Activated CD8-positive, alpha-beta memory T cell treated with anti-CD3 and anti-CD28 coated beads, Interleukin-2, amount 50 U/mL, for 24 hours (primary cell): ENCODE measurements around the gene LILRA5.
"Not testable (repeated sequence)": the region's sequence is repeated elsewhere in the genome, so short reads cannot be mapped to it uniquely, and the experiment has no call there.

Source experiments
- DNase-seq: peaks from one replicate; pipeline ENCODE4 v3.0.0-alpha.2; 2020; ENCODE audit errors: extremely low read depth

Gene LILRA5

GRCh38 chr19:54302257-54302656 lies 10.7 kb downstream of the LILRA5 start:
- no peak for DNase-seq

DNA sequence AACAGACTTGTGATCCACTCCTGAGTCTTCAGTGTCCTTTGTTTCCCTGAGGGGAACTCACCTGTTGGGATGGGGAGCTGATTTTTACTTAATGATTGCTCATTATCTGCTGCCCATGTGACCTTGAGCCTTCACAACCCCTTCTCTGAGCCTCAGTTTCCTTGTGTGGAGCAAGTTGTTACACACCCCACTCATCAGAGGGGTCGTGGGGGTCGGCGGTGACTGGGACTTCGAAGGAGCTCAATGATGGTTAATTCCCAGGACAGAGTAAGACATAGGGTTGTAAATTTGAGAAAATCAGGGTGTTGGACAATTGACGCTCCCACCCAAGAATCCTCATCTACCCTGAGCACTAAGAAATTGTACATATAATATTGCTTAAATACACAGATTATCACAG lies 13.5 kb downstream of the LILRA5 start:
- DNase-seq = no peak

GRCh38 chr19:54299126-54299498 lies 13.9 kb downstream of the LILRA5 start:
- no peak for DNase-seq

GRCh38 chr19:54298357-54299125 lies 14.4 kb downstream of the LILRA5 start:
- no peak for DNase-seq

- DNase-seq = no peak
Measured at GRCh38 chr19:54297759-54298305, 15.1 kb downstream of the LILRA5 start.

GRCh38 chr19:54294539-54294938 lies 18.4 kb downstream of the LILRA5 start:
- DNase-seq = no peak

- DNase-seq = not testable (repeated sequence)
Measured at GRCh38 chr19:54289160-54289559, 23.8 kb downstream of the LILRA5 start.

DNA sequence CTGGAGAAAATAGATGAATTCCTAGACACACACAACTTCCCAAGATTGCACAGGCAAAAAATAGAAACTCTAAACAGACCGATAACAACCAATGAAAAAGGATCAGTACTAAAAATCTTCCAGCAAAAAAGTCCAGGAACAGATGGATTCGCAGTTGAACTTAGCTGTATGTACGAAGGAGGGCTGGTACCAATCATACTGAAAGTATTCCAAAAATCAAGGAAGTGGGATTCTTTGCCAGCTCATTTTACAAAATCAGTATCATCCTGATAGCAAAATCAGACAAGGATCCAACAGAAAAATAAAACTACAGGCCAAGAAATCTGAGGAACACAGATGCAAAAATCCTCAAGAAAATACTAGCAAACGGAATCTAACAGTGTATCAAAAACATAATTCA lies 25.5 kb downstream of the LILRA5 start:
- no peak for DNase-seq

GRCh38 chr19:54286283-54286682 lies 26.7 kb downstream of the LILRA5 start:
- not testable (repeated sequence) for DNase-seq

DNA sequence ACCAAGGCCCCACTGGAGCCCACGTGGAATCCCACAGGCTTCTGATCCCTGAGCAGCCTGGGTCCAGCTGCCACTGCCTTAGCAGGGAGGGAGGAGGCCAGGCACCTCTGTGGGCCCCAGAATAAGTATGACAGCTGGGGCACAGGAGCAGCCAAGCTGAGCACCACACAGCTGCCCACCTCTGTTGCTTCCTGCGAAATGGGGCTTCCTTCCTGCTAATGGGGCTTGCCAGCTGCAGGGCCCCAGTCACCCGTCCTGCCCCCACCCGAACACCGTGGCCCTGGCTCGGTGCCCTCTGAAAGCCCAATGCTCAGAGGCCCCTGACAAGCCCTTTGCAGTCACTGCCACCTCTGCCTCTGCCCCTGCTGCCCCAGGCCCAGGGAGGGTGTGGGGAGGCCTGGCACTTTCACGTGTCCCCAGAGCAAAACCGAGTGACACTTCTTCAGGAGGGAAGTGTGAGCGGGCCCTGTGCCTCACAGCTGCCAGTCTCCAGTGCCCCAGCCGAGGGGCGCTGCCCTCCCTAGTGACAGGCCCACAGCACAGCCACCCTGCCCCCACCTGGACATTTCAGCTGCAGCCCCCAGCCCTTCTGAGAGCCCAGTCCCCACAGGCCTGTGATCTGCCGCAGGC lies 27.4 kb downstream of the LILRA5 start:
- not testable (repeated sequence) for DNase-seq

GRCh38 chr19:54282686-54283470 lies 30.1 kb downstream of the LILRA5 start:
- DNase-seq = no peak

DNA sequence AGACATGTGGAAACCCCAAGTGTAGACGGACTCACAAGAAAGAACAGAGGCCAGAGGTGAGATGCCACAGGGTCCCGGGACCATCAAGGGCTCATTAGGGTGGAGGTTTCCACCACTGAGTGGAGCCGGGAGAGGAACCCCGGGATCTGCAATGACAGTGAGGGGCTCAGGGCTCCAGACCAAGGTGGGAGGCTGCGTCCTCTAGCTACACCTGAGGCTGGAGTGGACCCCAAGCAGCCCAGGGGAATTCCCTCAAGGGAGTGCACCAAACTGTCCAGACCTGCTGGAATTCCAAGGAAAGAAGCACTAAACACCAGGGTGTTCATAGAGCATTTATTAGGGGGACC lies 31.3 kb downstream of the LILRA5 start:
- not testable (repeated sequence) for DNase-seq

DNA sequence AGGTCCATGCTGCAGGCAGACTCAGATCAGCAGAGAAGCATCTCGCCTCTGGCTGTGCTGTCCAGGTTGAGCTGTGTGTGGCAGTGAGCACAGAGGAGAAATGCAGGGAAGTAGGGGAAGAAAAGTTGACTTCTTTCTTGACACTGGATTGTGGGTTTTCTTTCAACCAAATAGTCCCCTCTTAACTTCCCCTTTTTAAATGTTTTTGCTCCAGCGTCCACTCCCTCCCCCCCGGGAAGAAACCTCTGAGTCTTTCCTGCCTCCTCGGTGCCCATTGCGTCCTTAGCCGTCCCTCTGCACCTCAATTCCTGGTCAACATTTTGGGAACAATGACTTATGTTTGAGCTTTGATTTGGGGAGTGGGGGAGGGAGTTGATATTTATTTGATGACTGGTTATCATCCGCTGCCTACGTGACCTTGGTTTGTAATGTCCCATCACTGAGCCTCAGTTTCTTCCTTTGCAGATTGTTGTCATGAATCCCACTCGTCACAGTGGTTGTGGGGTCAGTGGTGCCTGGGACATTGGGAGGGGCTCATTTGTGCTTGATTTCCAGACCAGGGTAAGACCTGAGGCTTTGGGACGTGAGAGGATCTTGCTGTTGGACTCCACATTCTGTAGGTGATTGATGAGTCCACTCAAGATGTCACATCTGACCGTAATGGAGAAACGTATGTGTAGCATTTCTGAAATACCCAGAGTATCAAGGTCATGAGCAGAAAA lies 31.8 kb downstream of the LILRA5 start, which contains the start of gene LILRB2:
TSS of gene LILRB2 (minus strand) at position 104 of the 722 bp plus-strand sequence. CDS start 614 bp downstream, outside the sequence.
- no peak for DNase-seq

DNA sequence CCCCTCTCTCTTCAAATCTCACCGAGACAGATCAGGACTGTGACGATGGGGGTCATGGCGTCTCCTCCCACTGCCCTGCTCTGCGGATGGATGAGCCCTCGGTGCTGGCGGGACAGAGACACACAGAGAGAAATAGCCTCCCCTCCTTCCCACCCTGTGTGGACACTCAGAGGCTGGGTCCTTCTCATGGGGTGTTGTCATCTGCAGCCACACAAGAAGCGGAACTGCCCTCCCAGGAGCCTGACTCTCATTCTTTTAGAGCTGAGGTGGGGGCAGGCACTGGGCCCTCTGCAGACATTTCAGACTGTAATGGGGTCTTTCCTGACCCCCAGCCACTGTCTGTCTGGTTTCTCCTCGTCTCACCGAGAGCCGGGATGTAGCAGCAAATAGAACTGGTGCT lies 32.5 kb downstream of the LILRA5 start:
- DNase-seq = not testable (repeated sequence)

DNA sequence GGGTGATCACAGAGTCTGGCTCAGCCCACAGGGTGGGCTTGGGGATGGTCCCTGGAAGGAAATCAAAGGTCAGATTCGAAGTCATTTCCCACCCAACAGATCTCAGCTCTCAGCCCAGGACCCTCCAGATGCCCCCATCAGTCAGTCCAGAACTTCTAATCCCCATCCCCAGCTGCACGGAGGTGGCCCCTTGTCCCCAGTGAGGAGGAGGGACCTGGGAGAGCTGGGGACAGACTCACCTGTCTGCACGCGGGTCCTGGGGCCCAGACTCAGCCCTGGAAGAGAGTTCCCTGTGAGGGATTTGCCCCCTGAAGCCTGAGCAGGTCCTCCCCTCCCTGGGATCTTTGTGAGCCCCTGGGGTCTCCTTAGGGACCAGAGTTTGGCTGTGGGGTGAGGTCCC lies 32.9 kb downstream of the LILRA5 start:
- DNase-seq = not testable (repeated sequence)

DNA sequence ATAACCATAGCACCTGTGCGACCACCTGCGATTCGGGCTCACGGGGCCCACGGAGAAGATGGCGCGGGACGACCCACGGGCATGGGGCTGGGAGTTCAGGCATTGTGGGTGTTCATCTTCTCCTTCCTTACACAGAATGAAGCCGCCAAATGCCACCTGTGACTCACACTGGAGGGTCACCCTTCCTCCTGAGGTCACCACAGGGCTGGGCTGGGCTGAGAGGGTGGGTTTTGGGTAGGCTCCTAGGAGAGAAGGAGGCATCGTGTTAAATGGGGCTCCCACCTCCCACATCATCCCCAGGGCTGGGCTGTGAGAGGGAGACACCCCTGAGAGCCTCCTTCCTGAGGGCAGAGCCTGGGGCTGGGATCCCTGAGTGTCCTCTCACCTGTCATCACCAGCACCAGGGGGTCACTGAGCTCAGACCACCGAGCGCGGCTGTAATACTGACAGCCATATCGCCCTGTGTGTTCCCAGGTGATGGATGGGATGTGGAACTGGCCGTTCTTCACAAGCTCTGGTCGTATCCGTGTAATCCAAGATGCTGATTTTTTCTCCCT lies 33.5 kb downstream of the LILRA5 start:
- DNase-seq = no peak

- DNase-seq = not testable (repeated sequence)
Measured at GRCh38 chr19:54278571-54279195, 34.3 kb downstream of the LILRA5 start.

- DNase-seq = not testable (repeated sequence)
Measured at GRCh38 chr19:54278056-54278455, 34.9 kb downstream of the LILRA5 start.

- DNase-seq = not testable (repeated sequence)
Measured at GRCh38 chr19:54277111-54277615, 35.8 kb downstream of the LILRA5 start.

DNA sequence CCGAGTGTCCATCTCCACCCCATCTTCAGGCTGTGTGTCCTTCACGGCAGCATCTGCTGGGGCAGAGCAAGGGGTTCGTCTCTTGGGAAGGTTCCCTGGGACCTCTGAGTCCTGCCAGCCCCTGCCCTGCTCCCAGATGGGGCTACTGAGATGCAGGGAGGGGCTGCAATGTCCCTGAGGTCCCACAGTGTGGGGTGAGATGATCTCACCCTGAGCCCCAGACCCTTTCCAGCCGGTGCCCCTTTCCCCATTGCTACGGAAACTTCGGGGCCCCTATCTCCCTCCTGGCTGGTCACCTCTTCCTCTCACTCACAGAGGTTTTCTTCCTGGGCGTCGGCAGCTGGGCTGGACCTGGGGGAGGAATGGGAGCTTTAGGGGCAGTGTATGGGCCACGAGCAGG lies 37.0 kb downstream of the LILRA5 start:
- no peak for DNase-seq

GRCh38 chr19:54274516-54274915 lies 38.5 kb downstream of the LILRA5 start:
- not testable (repeated sequence) for DNase-seq
